GM23248 (cell line): ENCODE measurements around the gene LRRC28. TPM values are rescaled to one million over a fixed set of nuclear protein-coding genes. Genes with fewer than 3 reads are reported as not detected.

Source experiments
- DNase-seq: peaks from one replicate; pipeline ENCODE4 v3.0.0-alpha.2; 2015
- H2AFZ ChIP-seq: fragments of 200-600 bp; sonication (generic); 2 replicates; pipeline ENCODE4 v1.6.1; 2016; ENCODE audit warnings: antibody characterized with exemption
- H3F3A ChIP-seq: fragments of 200-600 bp; sonication (generic); 2 replicates; pipeline ENCODE4 v1.6.1; 2016; ENCODE audit warnings: mild to moderate bottlenecking, antibody characterized with exemption, mixed run types; ENCODE audit not compliant: insufficient read depth
- H3K27ac ChIP-seq: fragments of 200-600 bp; sonication (generic); 2 replicates; pipeline ENCODE4 v1.5.1; 2016; ENCODE audit warnings: mild to moderate bottlenecking
- H3K27me3 ChIP-seq: fragments of 200-600 bp; sonication (generic); replicated peaks from 2 replicates; pipeline ENCODE4 v1.6.1; 2016; ENCODE audit warnings: mild to moderate bottlenecking; ENCODE audit not compliant: insufficient read depth
- H3K36me3 ChIP-seq: fragments of 200-600 bp; sonication (generic); 2 replicates; pipeline ENCODE4 v1.6.1; 2016; ENCODE audit warnings: low read depth, mild to moderate bottlenecking
- H3K4me1 ChIP-seq: fragments of 200-600 bp; sonication (generic); 2 replicates; pipeline ENCODE4 v1.6.1; 2016; ENCODE audit warnings: mild to moderate bottlenecking; ENCODE audit not compliant: insufficient read depth
- H3K4me2 ChIP-seq: fragments of 200-600 bp; sonication (generic); one replicate; pipeline ENCODE4 v1.6.1; 2016; ENCODE audit warnings: mild to moderate bottlenecking; ENCODE audit not compliant: unreplicated experiment
- H3K4me3 ChIP-seq: fragments of 200-600 bp; sonication (generic); 2 replicates; pipeline ENCODE4 v1.5.1; 2016; ENCODE audit warnings: mild to moderate bottlenecking
- H3K79me2 ChIP-seq: fragments of 200-600 bp; sonication (generic); 2 replicates; pipeline ENCODE4 v1.6.1; 2016; ENCODE audit warnings: mild to moderate bottlenecking; ENCODE audit not compliant: insufficient read depth
- H3K9ac ChIP-seq: fragments of 200-600 bp; sonication (generic); 2 replicates; pipeline ENCODE4 v1.6.1; 2016; ENCODE audit warnings: mild to moderate bottlenecking
- H3K9me2 ChIP-seq: fragments of 200-600 bp; sonication (generic); 2 replicates; pipeline ENCODE4 v1.6.1; 2016; ENCODE audit warnings: mixed run types, mild to moderate bottlenecking, moderate library complexity; ENCODE audit not compliant: insufficient read depth
- H3K9me3 ChIP-seq: fragments of 200-600 bp; sonication (generic); one replicate; pipeline ENCODE4 v1.6.1; 2017; ENCODE audit warnings: low read depth
- H4K20me1 ChIP-seq: fragments of 200-600 bp; sonication (generic); 2 replicates; pipeline ENCODE4 v1.6.0; 2016; ENCODE audit not compliant: insufficient read depth
- EZH2 ChIP-seq: fragments of 200-600 bp; sonication (generic); IDR thresholded peaks from 2 replicates; pipeline ENCODE4 v1.6.1; 2018; ENCODE audit warnings: antibody characterized with exemption, mild to moderate bottlenecking; ENCODE audit not compliant: insufficient read depth, poor library complexity, severe bottlenecking
- EZH2phosphoT487 ChIP-seq: fragments of 200-600 bp; sonication (generic); IDR thresholded peaks from 2 replicates; pipeline ENCODE4 v1.6.1; 2018; ENCODE audit warnings: antibody characterized with exemption, moderate library complexity, mild to moderate bottlenecking, low read depth; ENCODE audit not compliant: insufficient read depth
- WGBS, 2 experiments: methylation state at CpG; one replicate each; pipeline ENCODE4 v1.1.6; 2015 to 2017; ENCODE audit warnings: low lambda C conversion rate in 2 of 2, low coverage in 1 of 2; ENCODE audit errors: missing lambda C conversion rate in 2 of 2; 5-methylcytosine and 5-hydroxymethylcytosine counted together
- in situ Hi-C: fragments of 300-500 bp; cut with MboI; formaldehyde crosslinking; loops from 2 replicates; pipeline ENCODE4 v1.15.0; 2020
- polyA plus RNA-seq: library from polyadenylated mRNA; unstranded; fragments of >200 nt; fragmentation: Nextera tagmentation; extraction: Ambion mirVana; gene quantifications from 2 replicates; pipeline ENCODE4 v1.2.1, GENCODE V29; 2016
- total RNA-seq: library from RNA; depleted of rRNA; stranded (reverse); fragments of >200 nt; shearing (Covaris generic); gene quantifications from 2 replicates; pipeline ENCODE4 v1.2.3, GENCODE V29; 2014

LRRC28 gene
- total and polyA plus RNA-seq, 2 experiments from 2014 or later: 18.4 to 30.8 TPM

DNA sequence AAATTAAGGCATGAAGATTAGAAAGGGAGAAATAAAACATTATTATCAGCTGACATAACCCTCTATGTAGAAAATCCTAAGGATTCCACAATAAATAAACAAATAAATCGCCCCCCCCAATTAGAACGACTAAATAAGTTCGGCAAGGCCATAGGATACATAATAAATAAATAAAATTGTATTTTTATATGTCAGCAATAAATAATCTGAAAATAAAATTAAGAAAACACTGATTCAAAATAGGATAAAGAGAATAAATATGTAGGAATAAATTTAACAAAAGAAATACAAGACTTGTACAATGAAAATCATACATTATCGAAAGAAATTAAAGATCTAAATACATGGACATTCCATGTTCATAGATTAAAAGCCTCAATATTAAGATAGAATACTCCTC is 7.0 kb upstream of the LRRC28 start:
- WGBS, 2 experiments: 98 to 100% methylated on average over 4 of the region's 4 CpGs
- no peak overlapping the region for H2AFZ ChIP-seq
- no peaks in the 10 kb centered on the region for H3K9me3 ChIP-seq
- H3K4me2 ChIP-seq: no peak overlapping the region
- no peaks in the 10 kb centered on the region for H3K9me2 ChIP-seq
- H4K20me1 ChIP-seq: no peaks in the 10 kb centered on the region
- peaks cover 3% of the 10 kb centered on the region; the same call in 1 of the 2 replicates for H3F3A ChIP-seq
- H3K27me3 ChIP-seq: no peaks in the 10 kb centered on the region
- H3K9ac ChIP-seq: no peak overlapping the region
- 0 out of 2 replicates have a peak, but pooled peaks cover 7% of the 10 kb centered on the region for H3K36me3 ChIP-seq
- in situ Hi-C loops: no loop called here
- no peak overlapping the region for H3K27ac ChIP-seq
- TF ChIP-seq EZH2: no peak
- H3K4me3 ChIP-seq: no peak overlapping the region
- no peak for DNase-seq
- peaks cover 7% of the 10 kb centered on the region; the same call in 1 of the 2 replicates for H3K4me1 ChIP-seq
- H3K79me2 ChIP-seq: peaks cover 92% of the 10 kb centered on the region

DNA sequence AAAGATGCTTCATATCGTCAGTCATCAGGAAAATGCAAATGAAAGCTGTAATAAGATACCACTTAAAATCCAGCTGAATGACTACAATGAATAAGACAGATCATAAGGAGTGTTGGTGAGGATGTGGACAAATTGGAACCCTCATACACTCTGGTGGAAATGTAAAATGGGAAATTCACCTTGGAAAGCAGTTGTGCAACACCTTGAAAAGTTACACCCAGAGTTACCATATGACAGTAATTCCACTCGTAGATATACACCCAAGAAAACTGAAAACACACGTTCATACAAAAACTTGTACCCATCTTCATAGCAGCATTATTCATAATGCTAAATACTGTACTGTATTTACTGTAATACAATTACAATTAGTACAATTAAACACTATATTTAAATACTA is 4.2 kb upstream of the LRRC28 start:
- Histone ChIP-seq H3K27me3 (no peaks in the 10 kb centered on the region), H4K20me1 (no peaks in the 10 kb centered on the region), H3K9me2 (no peaks in the 10 kb centered on the region), H3K9me3 (no peaks in the 10 kb centered on the region), H3F3A (peaks cover 20% of the 10 kb centered on the region), H2AFZ (no peak overlapping the region), H3K4me1 (peaks cover 16% of the 10 kb centered on the region), H3K27ac (no peak overlapping the region), H3K4me2 (peak overlapping the region; percentile 29), H3K4me3 (no peak overlapping the region), H3K36me3 (0 out of 2 replicates have a peak, but pooled peaks cover 7% of the 10 kb centered on the region), H3K79me2 (peaks cover 73% of the 10 kb centered on the region), H3K9ac (no peak overlapping the region)
- TF ChIP-seq EZH2phosphoT487: no peak
- no peak for TF ChIP-seq EZH2
- 47 to 48% methylated on average over 3 of the region's 3 CpGs for WGBS, 2 experiments
- DNase-seq: no peak
- in situ Hi-C loops: no loop called here

DNA sequence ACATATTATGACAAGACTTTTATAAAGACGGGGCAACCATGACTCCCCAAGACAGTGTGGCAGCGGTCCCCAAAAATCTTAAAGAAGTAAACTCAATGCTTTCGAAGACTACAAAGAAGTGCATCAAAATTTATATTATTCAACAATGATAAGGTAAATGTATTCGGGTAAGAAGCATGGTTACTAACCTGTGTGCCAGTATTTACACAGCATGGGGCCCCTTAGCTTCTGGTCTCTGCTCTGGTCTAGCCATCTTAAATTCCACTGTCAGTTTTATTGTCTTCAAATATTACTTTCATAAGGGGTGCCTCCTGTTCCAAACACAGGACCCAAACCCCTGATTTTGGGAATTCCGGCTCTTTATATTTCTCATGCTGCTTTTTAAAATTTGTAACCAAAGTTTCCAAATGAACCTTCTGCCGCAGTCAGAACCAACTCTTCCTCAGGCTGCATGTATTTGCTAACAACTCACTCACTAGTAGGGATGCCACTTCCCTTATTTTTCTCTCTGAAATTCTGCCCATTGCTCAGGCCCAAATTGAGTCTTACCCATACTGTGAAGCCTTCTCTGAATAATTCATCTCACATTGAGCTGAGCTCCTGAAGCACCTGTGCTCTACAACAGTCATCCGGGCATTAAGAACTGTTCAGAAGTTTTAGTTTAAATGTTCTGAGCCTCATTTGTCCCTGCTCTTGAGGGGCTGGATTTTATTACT is 3.1 kb upstream of the LRRC28 start:
- Histone ChIP-seq H3K36me3 (0 out of 2 replicates have a peak, but pooled peaks cover 7% of the 10 kb centered on the region), H2AFZ (peak overlapping the region; percentile 54; the same call in 1 of the 2 replicates), H3K9me3 (no peaks in the 10 kb centered on the region), H3K9me2 (no peaks in the 10 kb centered on the region), H3K4me1 (peaks cover 19% of the 10 kb centered on the region), H3K27ac (no peak overlapping the region), H3K27me3 (no peaks in the 10 kb centered on the region), H3K9ac (peak overlapping the region; percentile 92), H4K20me1 (no peaks in the 10 kb centered on the region), H3K79me2 (peaks cover 71% of the 10 kb centered on the region), H3K4me2 (peak overlapping the region; percentile 95), H3F3A (peaks cover 21% of the 10 kb centered on the region), H3K4me3 (peak overlapping the region; percentile 99)
- in situ Hi-C loops: no loop called here
- 52 to 60% methylated on average over 7 of the region's 7 CpGs for WGBS, 2 experiments
- TF ChIP-seq EZH2 (no peak), EZH2phosphoT487 (no peak)
- peak; percentile 14 for DNase-seq

DNA sequence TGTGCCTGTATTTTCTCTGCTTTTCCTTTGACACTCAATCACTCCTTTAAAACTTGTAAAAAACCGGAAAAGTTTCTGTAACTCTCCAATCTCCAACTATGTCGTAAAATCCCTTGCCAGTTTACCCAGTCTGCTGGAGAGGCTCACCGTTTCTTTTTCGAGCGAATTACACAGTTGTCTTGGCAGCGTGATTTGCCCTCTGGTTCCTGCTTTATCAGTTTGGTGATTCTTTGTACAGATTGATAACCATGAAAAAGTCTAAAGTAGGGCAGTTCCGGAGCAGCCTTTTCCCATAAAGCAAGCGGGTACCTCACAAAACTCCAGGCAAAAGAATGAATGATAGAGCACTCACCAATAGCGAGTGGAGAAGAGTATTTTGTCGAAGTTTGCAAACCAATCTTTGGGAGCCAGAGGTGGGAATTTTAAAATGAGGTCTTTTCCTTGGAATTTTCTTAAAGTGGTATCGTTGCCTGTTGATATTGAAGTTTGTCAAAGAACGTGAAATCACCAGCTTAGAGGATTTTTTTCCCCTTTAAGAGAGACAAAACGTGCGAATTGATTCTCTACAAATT is 1.9 kb upstream of the LRRC28 start, which contains the start of gene TTC23:
Gene TTC23, minus strand, starts transcription at position 312 of the 572 bp plus-strand sequence. CDS start 20,869 bp downstream, outside the sequence.
- 0 to 1% methylated on average over 14 of the region's 14 CpGs for WGBS, 2 experiments
- peaks cover 31% of the 10 kb centered on the region for H3K4me1 ChIP-seq
- peak within 1 kb of the TSS; percentile 92 for H3K9ac ChIP-seq
- H3K9me3 ChIP-seq: no peaks in the 10 kb centered on the region
- H3K27me3 ChIP-seq: no peaks in the 10 kb centered on the region
- peaks cover 33% of the 10 kb centered on the region for H3F3A ChIP-seq
- H3K36me3 ChIP-seq: 0 out of 2 replicates have a peak, but pooled peaks cover 7% of the 10 kb centered on the region
- H3K4me2 ChIP-seq: peak within 1 kb of the TSS; percentile 95
- peak within 1 kb of the TSS; percentile 98 for H2AFZ ChIP-seq
- no peaks in the 10 kb centered on the region for H4K20me1 ChIP-seq
- H3K9me2 ChIP-seq: no peaks in the 10 kb centered on the region
- DNase-seq: peak; percentile 90
- H3K4me3 ChIP-seq: peak within 1 kb of the TSS; percentile 99
- in situ Hi-C loops: no loop called here
- TF ChIP-seq EZH2phosphoT487 (no peak), EZH2 (no peak)
- peak within 1 kb of the TSS; percentile 86 for H3K27ac ChIP-seq
- peaks cover 59% of the 10 kb centered on the region for H3K79me2 ChIP-seq
